Endothelial cell of umbilical vein (primary cell): ENCODE measurements around the gene MARK3. TPM values are rescaled to one million over a fixed set of nuclear protein-coding genes. Genes with fewer than 3 reads are reported as not detected.

Experiments
- BruUV-seq: library from RNA; stranded (reverse); fragments of 400-500 nt; replicated peaks from 2 replicates; lab custom pipeline; 2021; lab: Mats Ljungman, UMichigan
- CTCF ChIA-PET: fragments of 300-600, 350-600 bp; sonication (Branson Sonifier 250); formaldehyde crosslinking; loops from one replicate; lab custom pipeline; 2021; ENCODE audit warnings: antibody characterized with exemption, inconsistent platforms; lab: Charles Lee
- POLR2A ChIA-PET: fragments of 300-600, 350-600 bp; sonication (Branson Sonifier 250); formaldehyde crosslinking; loops from one replicate; lab custom pipeline; 2021; ENCODE audit warnings: antibody characterized with exemption, inconsistent platforms; lab: Charles Lee
- DNase-seq: peaks from one replicate; pipeline ENCODE4 v3.0.0-alpha.2; 2011; ENCODE audit warnings: low read depth, low spot score
- FAIRE-seq: peaks from 2 replicates; lab custom pipeline; 2011; peaks lifted over from hg19 to GRCh38; lab: Jason Lieb, UNC
- H2AFZ ChIP-seq: 2 replicates; pipeline ENCODE4 v1.6.0; 2012; ENCODE audit warnings: low read depth, low read length, control low read depth, inconsistent platforms
- H3K27ac ChIP-seq: 2 replicates; pipeline ENCODE4 v1.5.1; 2011; ENCODE audit warnings: low read depth, mild to moderate bottlenecking, control low read depth, low read length, moderate library complexity; ENCODE audit not compliant: insufficient read depth
- H3K27me3 ChIP-seq, 2 experiments: 2 replicates each; pipeline versions ENCODE4 v1.6.0 to v1.6.1; 2011; ENCODE audit warnings: low read length in 2 of 2, mixed read lengths in 1 of 2; ENCODE audit not compliant: control insufficient read depth in 2 of 2, insufficient read depth in 2 of 2
- H3K36me3 ChIP-seq, 2 experiments: 2 replicates in 1 of 2; 3 replicates in 1 of 2; pipeline ENCODE4 v1.5.1; 2011; ENCODE audit warnings: low read length in 2 of 2, mild to moderate bottlenecking in 1 of 2, moderate library complexity in 1 of 2; ENCODE audit not compliant: control insufficient read depth in 2 of 2, insufficient read depth in 2 of 2; ENCODE audit errors: extremely low read depth in 1 of 2
- H3K4me1 ChIP-seq: 3 replicates; pipeline ENCODE4 v1.5.1; 2011; ENCODE audit warnings: mild to moderate bottlenecking, low read length; ENCODE audit not compliant: control insufficient read depth, insufficient read depth; ENCODE audit errors: extremely low read depth
- H3K4me2 ChIP-seq: 2 replicates; pipeline ENCODE4 v1.6.1; 2011; ENCODE audit warnings: low read length, control low read depth, mixed read lengths; ENCODE audit not compliant: insufficient read depth
- H3K4me3 ChIP-seq, 3 experiments: fragments of 200-600 bp in 1 of 3; sonication (generic), shearing (Covaris generic) in 1 of 3; replicated peaks in 1 of 3; 2 replicates each; pipeline ENCODE4 v1.5.1; 2011 to 2016; ENCODE audit warnings: control low read depth in 3 of 3, low read length in 3 of 3, mild to moderate bottlenecking in 2 of 3, inconsistent platforms in 1 of 3, low read depth in 1 of 3, moderate library complexity in 1 of 3; ENCODE audit not compliant: insufficient read depth in 1 of 3
- H3K79me2 ChIP-seq: 2 replicates; pipeline ENCODE4 v1.6.0; 2012; ENCODE audit warnings: low read length, inconsistent platforms; ENCODE audit not compliant: control insufficient read depth, insufficient read depth
- H3K9ac ChIP-seq: replicated peaks from 2 replicates; pipeline ENCODE3; 2011; ENCODE audit warnings: low read length, control low read depth; ENCODE audit not compliant: insufficient read depth; ENCODE audit errors: extremely low read depth
- H3K9me1 ChIP-seq: replicated peaks from 3 replicates; pipeline ENCODE4 v1.6.0; 2011; ENCODE audit warnings: mild to moderate bottlenecking, low read length; ENCODE audit not compliant: control insufficient read depth, insufficient read depth; ENCODE audit errors: extremely low read depth
- H3K9me3 ChIP-seq: replicated peaks from 2 replicates; pipeline ENCODE4 v1.5.1; 2012; ENCODE audit warnings: low read length, inconsistent platforms; ENCODE audit not compliant: control insufficient read depth, insufficient read depth
- H4K20me1 ChIP-seq: replicated peaks from 2 replicates; pipeline ENCODE3; 2011; ENCODE audit warnings: mild to moderate bottlenecking, low read length; ENCODE audit not compliant: control insufficient read depth, insufficient read depth; ENCODE audit errors: extremely low read depth
- CTCF ChIP-seq, 2 donors: IDR thresholded peaks; 1 replicate in 1 of 2; 2 replicates in 1 of 2; pipeline ENCODE4 v1.5.1; 2011; ENCODE audit warnings: low read length in 2 of 2, mild to moderate bottlenecking in 2 of 2, moderate library complexity in 2 of 2, control low read depth in 1 of 2, inconsistent platforms in 1 of 2, low read depth in 1 of 2; ENCODE audit not compliant: insufficient read depth in 1 of 2; ENCODE audit errors: extremely low read depth in 1 of 2
- EZH2 ChIP-seq: IDR thresholded peaks from 2 replicates; pipeline ENCODE4 v1.6.1; 2012; ENCODE audit warnings: borderline replicate concordance, low read depth, mild to moderate bottlenecking, moderate library complexity, low read length, inconsistent platforms; ENCODE audit not compliant: severe bottlenecking
- FOS ChIP-seq: IDR thresholded peaks from 2 replicates; pipeline ENCODE4 v1.6.1; 2011; ENCODE audit warnings: mild to moderate bottlenecking, low read length, moderate library complexity, borderline replicate concordance; ENCODE audit not compliant: insufficient read depth
- GATA2 ChIP-seq: IDR thresholded peaks from 2 replicates; pipeline ENCODE4 v1.7.0; 2011; ENCODE audit warnings: low read depth, mild to moderate bottlenecking, moderate library complexity, mixed read lengths, low read length; ENCODE audit not compliant: insufficient read length, insufficient read depth
- JUN ChIP-seq: IDR thresholded peaks from 2 replicates; pipeline ENCODE4 v1.6.1; 2011; ENCODE audit warnings: borderline replicate concordance, low read depth; ENCODE audit not compliant: insufficient read length, insufficient read depth
- MAX ChIP-seq: IDR thresholded peaks from 2 replicates; pipeline ENCODE4 v1.6.1; 2011; ENCODE audit not compliant: insufficient read depth, insufficient read length
- MYC ChIP-seq: IDR thresholded peaks from one replicate; pipeline ENCODE4 v1.6.1; 2011; ENCODE audit warnings: mild to moderate bottlenecking, low read depth, low read length
- POLR2A ChIP-seq: IDR thresholded peaks from 2 replicates; pipeline ENCODE4 v1.6.1; 2012; ENCODE audit warnings: low read depth, mild to moderate bottlenecking, control low read depth, low read length
- POLR2AphosphoS5 ChIP-seq: IDR thresholded peaks from 2 replicates; pipeline ENCODE4 v1.6.1; 2012; ENCODE audit warnings: low read depth, mild to moderate bottlenecking, control low read depth, low read length, moderate library complexity; ENCODE audit not compliant: insufficient read depth
- dilution Hi-C: fragments of 300-500 bp; cut with MboI; formaldehyde crosslinking; loops from one replicate; pipeline ENCODE4 v1.15.0; 2019; ENCODE audit warnings: low sequenced_read_pairs; ENCODE audit not compliant: extremely low pct_ligation_motif_present
- intact Hi-C: fragments of 100-400 bp; cut with micrococcal nuclease; formaldehyde crosslinking; loops from one replicate; pipeline ENCODE4 v1.10.0; 2022
- polyA plus RNA-seq, 4 experiments: library from polyadenylated mRNA; depleted of rRNA in 3 of 4; stranded (reverse) in 3 of 4; unstranded in 1 of 4; fragments of >200 nt; gene quantifications; 2 replicates each; pipeline versions ENCODE4 v1.2.1 to v1.2.3, GENCODE V29; 2011 to 2012; ENCODE audit warnings: missing spikeins in 1 of 4
- total RNA-seq: library from RNA; stranded (reverse); gene quantifications from 2 replicates; pipeline ENCODE4 v1.2.3, GENCODE V29; 2021

The MARK3 gene
- total and polyA plus RNA-seq, 2 donors (not counting 3 experiments of a cell fraction or from before 2014, with no cell fraction given): 46.6 to 96.1 TPM

GRCh38 chr14:103463149-103463548 is 77.9 kb downstream of the MARK3 start:
- Histone ChIP-seq H2AFZ (no peak overlapping the region), H3K27ac (no peak overlapping the region), H3K27me3 (no peaks in the 10 kb centered on the region), H3K4me3 (no peak overlapping the region), H4K20me1 (no peaks in the 10 kb centered on the region), H3K4me2 (no peak overlapping the region), H3K9me3 (no peaks in the 10 kb centered on the region), H3K36me3 (peaks cover 12 to 15% of the 10 kb centered on the region in 2 experiments), H3K9me1 (no peaks in the 10 kb centered on the region), H3K4me1 (no peaks in the 10 kb centered on the region), H3K79me2 (peaks cover 1% of the 10 kb centered on the region), H3K9ac (no peak overlapping the region)
- intact Hi-C loops: no loop called here
- BruUV-seq: no TSS peak
- dilution Hi-C loops: no loop called here
- no peak for TF ChIP-seq GATA2
- no peak for TF ChIP-seq JUN
- TF ChIP-seq POLR2A: no peak
- no peak for TF ChIP-seq CTCF (IDR thresholded peaks at IDR 0.05; ENCODE audit: extremely low read depth in 1 of 2, insufficient read depth in 1 of 2, low read depth in 1 of 2, low read length in 2 of 2)
- TF ChIP-seq FOS: no peak
- no peak for TF ChIP-seq EZH2
- no peak for TF ChIP-seq POLR2AphosphoS5
- TF ChIP-seq MAX: no peak
- TF ChIP-seq MYC: no peak
- ChIA-PET CTCF (interaction anchor here (0.6 to 1.0 kb wide), 2 partner anchors 37 to 72 kb away, joined by 3 to 4 read pairs; no protein-coding TSS in a partner anchor), POLR2A (interaction anchor here (0.6 kb wide), 1 partner anchor 11 kb away, joined by 3 read pairs; no protein-coding TSS in a partner anchor)
- FAIRE-seq (no peak), DNase-seq (no peak)
